CD4-positive, alpha-beta T cell treated with Interleukin-17A for 4 hours (primary cell): ENCODE measurements around the gene FALEC.

Source experiments
- DNase-seq: peaks from one replicate; pipeline ENCODE4 v3.0.0-alpha.2; 2020; ENCODE audit warnings: mixed read lengths

The FALEC gene

DNA sequence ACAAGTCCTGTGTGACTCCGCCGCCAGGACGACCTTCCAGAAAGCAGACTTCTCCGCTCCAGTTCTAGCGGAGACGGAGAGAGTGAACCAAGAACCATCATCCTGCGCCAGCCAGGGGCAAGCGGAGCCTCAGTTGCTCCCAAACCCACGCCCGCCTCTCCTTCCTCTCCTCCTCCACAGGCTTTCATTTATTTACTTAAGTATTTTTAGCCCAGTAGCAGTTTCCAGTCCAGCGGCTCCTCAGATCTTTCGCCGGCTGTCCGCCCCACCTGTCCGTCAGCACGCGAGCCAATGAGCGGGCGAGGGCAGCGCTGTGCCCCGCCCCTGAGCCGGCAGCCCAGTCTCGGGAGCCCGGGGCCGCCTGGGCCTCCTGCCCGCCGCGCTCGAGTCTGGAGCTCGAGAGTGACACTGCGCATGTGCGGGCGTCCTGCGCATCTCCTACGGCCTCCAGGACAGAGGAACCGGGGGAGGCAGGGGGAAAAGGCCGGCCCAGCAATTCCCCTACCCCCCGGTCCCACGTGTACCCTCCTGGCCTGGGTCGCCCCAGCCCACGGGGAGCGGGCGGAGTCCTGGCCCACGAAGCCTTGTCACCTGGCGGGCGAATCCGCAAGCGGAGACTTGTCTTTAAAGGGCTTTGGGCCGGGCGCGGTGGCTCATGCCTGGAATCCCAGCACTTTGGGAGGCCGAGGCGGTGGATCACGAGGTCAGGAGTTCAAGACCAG, at the start of gene FALEC:
FALEC (plus strand) TSS at position 425 of the 722 bp plus-strand sequence.
- peak; percentile 93 for DNase-seq

DNA sequence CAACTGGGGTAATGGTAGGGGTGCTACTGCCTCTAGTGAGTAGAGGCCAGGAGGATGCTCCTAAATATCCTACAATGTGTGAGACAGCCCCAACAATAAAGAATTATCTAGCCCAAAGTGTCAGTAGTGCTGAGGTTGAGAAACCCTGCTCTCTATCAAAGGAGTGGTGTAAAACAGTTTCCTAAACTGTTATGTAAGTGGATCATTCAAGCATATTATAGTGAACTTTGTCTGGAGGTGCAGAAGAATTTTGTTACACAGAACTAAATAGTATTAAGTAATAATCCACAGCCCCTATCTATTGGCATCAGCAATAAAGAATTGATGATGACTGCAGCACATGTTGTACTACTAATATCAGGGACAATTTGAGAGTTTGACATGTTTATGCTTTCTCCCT, 48.6 kb upstream of the FALEC start:
- DNase-seq, result no peak

DNA sequence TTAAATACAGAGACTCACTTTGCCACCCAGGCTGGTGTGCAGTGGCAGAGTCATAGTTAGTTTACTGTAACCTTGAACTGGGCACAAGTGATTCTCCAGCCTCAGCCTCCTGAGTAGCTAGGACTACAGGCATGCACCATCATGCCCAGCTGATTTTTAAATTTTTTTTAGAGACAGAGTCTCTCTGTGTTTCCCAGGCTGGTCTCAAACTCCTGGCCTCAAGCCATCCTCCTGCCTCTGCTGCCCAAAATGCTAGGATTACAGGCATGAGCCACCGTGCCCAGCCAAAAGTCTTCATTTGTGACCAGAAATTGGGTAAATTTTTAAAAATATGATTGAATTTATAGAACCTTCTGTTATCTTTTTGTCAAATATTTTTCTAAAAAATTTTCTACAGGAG, 46.3 kb upstream of the FALEC start:
- DNase-seq, result no peak

DNA sequence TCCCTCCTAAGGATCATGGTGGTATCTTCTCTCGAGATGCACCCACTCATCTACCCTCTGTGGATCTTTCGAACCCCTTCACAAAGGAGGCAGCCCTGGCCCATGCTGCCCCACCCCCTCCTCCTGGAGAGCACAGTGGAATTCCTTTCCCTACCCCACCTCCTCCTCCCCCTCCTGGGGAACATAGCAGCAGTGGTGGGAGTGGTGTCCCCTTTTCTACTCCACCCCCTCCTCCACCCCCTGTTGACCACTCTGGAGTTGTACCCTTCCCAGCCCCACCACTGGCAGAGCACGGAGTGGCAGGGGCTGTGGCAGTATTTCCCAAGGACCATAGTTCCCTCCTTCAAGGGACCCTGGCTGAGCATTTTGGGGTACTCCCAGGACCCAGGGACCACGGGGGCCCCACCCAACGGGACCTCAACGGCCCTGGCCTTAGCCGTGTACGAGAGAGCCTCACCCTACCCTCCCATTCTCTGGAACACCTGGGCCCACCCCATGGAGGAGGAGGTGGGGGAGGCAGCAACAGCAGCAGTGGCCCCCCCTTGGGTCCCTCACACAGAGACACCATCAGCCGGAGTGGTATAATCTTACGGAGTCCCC, 42.9 kb upstream of the FALEC start:
- DNase-seq, result no peak

DNA sequence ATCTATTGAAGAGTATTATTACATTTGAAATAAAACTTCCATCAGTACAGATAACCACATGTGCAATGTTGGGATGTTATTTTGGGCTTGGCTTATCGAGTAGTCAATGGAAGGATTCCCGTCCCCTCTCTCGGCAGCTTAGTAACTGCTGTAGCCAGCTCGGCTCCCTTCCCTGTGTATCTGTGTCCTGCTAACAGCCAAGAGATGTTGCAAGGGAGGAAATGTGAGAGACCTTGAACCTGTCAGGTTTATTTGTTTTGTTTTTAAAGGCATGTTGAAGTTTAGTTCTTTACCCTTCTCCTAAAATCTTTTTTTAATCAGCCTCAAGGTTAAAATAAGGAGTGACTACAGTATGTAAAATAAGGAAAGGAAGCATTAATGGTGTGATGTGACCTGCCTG, 41.9 kb upstream of the FALEC start:
- DNase-seq, result no peak

DNA sequence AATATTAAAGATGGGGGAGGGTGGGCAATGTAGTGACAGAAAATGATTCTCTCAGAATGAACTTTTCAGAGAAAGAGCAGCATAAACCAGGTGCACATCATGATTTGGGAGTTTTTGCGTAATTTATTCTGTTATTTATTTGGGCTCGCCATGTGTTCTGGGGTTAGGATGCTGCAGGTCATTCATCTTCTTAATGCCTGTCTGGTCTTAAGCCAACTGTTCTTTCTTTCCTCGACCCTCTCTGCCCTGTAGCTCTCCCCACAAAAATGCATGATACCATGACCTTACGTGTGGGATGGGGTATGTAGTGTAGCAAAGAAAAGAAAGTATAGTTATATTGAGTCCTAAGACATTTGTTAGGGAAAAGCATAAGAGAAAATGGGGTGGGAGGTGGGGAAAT, 40.7 kb upstream of the FALEC start:
- DNase-seq, result no peak

DNA sequence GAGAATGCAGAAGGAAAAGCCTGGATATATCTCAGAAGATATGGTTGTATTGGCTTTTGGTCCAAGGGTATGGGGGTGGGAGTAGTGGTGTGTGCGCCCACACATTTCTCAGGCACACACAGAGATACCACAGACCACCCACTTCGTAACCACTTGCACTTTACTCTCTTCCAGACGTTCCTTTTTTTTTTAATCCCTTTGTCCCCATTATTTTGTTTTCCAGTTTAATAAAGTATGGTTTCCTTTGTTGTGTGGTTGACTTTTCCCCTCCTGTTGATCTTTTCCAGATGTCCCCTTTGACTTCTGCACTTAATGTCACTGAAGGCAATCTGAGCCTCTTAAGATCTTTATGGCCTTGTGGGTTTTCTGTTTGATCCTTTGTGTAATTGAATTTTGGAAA, 38.8 kb upstream of the FALEC start:
- no peak for DNase-seq

DNA sequence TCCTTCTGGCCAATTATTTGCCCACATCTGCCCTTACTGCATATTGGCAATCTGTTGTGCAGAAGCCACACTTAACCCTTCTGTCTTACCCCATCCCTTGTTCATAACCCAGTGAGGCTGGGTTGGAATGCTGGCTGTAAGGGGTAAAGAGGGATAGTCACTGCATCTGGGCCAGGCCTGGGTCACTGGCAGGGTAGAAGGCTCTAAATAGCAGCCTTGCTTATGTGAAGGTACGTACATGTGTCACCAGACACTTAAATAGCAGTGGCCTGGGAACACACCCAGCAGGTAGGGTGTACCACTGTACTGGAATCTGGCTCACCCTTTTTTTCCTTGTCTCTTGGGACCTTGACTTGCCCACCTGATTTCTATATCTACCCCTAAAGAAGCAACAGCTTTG, 38.2 kb upstream of the FALEC start:
- no peak for DNase-seq

DNA sequence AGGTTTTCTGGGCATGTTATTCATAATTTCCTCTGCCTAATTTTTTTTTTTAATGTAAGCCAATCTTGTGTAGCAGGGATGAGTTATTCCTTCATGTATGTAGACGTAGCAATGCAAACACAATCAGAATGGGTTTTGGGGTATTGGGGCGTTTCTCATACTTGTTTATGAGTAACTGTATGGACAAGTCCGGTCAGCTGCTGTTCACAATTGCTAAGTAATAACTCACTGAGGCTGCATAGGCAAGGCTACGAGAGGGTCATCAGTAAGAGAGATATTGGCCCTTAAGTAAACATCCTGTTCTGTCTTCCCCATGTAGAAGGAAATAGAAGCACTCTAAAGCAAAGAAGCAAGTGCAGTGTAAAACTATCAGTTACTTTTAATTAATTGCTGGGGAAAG, 37.8 kb upstream of the FALEC start:
- DNase-seq, result no peak

DNA sequence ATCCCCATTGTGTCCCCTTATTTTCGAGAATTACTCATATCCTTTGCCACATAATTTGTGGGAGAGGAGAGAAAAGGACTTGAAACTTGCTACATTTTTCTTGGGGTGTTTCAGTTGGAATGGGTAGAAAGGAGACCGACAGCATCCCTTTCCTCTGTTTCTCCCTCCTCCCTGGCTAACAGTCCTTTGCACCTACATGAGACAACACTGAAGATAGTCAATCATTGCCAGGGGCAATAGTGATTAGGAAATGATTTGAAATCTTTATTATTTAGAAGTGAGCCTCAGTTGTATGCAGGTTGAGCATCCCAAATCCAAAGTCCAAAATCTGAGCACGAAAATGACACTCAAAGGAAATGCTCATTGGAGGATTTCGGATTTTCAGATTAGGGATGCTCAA, 36.2 kb upstream of the FALEC start:
- no peak for DNase-seq

DNA sequence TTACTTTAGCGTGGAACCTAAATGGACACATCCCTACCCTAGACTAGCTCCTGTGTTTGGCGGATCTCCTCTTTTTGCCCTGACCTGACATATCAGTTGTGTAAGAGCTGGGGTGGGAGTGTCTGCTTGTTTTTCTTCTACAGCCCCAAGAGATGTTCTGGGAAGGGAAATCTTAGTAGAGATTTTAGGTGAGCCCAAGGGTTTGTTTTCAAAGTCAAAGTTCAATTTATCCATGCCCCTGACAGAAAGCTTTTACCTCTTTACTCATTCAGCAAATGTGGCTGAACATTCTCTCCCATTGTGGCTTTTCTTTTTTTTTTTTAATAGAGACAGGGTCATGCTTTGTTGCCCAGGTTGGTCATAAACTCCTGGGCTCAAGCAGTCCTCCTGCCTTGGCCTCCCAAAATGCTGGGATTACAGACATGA, 35.6 kb upstream of the FALEC start:
- DNase-seq, result no peak

DNA sequence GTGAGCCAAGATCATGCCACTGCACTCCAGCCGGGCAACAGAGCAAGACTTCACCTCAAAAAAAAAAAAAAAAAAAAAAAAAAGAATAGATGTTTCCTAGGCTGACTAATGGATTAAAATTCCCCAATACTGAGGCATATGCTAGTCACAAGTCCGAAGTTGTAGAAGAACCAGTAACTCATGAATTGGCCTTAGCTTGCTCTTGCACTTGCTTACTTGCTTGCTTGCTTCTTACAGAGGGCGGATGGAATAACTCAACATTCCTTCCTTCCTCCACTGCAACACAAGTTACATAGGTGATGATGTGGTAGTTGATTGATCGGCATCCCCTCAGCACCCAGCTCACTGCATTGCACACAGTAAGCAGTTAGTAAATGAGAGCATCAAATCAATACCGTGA, 31.1 kb upstream of the FALEC start:
- no peak for DNase-seq

DNA sequence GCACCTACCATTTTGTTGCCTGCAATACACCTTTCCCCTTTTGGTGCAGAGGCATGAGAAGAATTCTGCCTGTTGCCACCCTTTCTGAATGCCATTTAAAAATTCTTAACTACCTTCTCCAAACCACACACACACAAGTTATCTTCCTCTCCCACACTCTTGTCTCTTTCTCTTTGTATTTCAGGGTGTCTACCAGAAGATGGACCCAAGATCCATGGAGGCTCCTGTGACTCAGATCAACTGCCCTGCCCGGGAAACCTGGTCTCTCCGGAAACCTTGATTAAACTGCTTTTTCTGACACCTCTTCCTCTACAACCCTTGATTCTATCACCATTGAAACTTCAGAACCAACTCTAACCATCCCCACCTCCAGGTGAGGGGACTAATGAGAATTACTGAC, 30.7 kb upstream of the FALEC start:
- DNase-seq, result no peak

DNA sequence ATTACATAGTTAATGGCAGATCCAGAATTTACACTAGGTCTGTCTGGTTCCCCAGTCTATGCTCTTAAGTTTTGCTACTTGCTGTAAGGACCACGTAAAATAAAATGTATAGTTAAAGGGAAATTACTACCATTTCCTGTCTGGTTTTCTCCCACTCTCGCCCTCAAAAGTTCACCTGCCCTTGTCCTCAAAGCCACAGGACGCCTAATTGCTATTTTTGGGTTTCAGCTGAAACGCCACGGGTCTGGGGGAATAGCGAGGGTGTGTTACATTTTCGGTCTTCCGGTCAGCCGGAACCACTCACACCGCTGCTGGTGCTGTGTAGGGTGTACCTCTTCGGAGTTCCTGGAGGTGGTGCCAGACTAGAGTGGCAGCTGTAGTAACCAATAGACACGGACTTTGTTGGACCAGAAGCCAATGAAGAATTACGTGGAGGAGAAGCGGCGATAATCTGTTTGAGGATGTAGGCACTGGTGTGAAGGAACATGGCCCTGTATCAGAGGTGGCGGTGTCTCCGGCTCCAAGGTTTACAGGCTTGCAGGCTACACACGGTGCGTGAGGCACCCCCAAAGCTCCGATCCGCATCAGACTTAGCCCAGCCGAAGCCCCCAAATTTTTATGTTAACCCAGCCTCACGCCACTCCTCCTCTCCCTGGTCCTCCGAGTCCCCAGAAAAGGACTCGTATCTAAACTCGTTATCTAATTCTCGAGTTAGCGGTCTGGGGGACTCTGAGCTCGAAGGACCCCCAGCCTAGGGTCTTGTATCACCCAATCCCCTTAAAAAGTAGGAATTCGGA, 28.4 kb upstream of the FALEC start, which contains the start of gene TARS2:
TARS2 (plus strand) TSS at position 454 of the 797 bp plus-strand sequence; CDS start at position 486, 32 bp downstream.
- DNase-seq, result peak; percentile 92

DNA sequence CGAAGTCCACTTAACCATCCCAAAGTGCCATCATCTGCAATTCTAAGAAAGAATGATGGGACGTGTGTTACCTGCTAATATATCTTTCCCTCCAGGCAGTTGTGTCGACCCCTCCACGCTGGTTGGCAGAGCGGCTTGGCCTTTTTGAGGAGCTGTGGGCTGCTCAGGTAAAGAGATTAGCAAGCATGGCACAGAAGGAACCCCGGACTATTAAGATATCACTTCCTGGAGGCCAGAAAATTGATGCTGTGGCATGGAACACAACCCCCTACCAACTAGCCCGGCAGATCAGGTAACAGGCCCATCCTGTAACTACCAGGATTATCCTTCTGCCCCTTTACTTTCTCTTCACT, 27.8 kb upstream of the FALEC start:
- peak; percentile 20 for DNase-seq

DNA sequence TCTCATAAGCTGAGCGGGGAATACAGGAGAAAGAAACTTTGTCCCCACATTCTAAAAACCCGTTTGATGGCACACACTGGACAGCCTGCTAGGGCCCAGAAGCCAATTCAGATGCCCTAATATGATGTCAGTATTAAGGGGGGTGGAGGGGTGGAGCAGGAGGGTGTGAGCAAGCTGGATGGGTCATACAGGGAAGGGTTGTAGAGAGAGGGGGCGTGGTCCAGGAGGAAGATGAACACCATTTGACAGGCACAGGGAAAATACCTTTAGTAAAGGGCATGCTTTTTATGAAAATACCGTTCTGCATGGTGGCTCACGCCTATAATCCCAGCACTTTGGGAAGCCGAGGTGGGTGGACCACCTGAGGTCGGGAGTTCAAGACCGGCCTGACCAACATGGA, 22.4 kb upstream of the FALEC start:
- no peak for DNase-seq

DNA sequence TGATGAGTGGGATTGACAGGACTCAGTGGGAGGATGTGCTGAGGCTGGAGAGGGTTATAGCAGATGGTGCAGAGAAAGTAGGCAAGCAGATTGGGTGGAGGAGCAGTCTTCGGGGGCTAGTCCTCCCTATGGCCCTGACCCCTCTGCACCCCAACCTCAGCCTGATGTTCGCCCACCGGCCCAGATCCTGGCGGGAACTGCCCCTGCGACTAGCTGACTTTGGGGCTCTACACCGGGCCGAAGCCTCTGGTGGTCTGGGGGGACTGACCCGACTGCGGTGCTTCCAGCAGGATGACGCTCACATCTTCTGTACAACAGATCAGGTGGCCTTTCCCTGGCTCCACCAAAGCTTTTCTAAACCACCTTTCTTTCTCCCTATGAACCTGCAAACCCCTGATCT, 17.2 kb upstream of the FALEC start:
- DNase-seq, result no peak

DNA sequence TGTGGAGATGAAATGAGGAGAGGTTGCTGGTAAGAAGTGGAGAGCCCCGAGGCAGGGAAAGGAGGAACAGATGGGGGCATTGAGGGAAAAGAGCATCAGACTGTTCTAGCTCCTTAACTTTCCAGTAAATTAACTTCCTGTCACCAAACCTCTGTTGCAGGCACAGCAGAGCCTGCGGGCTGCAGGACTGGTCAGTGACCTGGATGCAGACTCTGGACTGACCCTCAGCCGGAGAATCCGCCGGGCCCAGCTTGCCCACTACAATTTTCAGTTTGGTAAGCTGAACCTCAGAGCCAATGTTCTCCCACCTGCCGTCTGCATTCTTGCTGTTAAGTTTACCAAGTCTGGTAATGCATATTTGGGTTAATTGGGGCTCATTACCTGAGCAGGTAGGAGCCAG, 10.1 kb upstream of the FALEC start:
- DNase-seq, result no peak

DNA sequence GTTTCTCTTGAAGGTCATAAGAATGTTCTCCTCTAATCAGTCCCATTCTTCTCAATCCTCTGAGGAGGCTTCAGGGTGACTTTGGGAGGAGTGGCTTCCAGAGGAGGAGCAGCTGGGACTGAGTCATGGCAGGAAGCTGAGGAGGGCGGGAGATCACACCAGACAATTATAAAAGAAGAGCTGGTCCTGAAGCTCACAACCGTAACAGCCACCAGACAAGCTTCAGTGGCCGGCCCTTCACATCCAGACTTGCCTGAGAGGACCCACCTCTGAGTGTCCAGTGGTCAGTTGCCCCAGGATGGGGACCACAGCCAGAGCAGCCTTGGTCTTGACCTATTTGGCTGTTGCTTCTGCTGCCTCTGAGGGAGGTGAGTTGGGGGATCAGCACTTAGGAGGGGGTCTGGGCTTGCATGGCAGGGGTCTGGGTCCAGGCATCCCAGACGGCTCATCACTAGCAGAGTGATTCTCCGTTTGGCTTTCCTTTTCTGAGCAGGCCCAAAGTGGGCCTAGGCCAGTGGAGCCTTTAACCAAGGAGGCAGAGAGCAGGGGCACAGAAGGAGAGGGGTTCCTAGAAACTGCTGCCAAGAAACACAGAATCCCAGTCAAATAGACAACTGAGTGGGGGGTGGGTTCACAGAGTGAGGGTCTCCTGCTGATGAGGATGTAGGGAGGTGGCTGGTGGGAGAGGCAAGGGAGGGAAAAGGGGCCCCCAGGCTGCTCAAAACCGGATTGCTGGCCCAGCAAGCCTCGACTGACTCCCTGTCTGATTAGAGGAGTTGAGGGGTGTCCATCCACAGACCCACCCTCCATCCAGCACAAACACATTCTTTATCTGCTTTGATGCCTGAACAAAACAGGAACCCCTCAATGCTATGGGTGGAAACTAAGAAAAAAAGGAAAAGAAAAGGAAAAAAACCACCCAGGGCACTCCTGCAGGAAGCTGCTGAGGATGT, 7.4 kb upstream of the FALEC start, which contains the start of gene ECM1:
ECM1 (plus strand) TSS at position 198 of the 953 bp plus-strand sequence; CDS start at position 299, 101 bp downstream.
- peak; percentile 11 for DNase-seq

DNA sequence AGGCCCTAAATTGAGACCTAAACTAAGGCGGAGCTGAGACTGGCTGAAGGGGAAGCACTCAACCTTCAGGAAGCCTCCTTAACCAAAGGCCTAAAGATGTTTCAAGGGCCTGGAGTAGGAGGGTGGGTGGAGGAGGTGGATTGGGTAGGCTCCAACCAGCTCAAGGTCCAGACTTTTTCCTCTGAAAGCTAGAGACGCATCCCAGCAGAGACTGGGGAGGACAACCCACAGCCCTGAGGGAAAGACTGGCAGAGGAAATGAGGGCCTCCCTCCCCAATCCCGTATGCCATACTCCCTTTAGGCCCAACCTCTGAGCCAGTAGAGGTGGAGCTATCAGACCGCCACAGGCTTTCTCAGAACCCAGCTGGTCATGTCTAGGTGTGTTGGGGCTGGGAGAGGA, 6.6 kb upstream of the FALEC start:
- DNase-seq, result no peak

DNA sequence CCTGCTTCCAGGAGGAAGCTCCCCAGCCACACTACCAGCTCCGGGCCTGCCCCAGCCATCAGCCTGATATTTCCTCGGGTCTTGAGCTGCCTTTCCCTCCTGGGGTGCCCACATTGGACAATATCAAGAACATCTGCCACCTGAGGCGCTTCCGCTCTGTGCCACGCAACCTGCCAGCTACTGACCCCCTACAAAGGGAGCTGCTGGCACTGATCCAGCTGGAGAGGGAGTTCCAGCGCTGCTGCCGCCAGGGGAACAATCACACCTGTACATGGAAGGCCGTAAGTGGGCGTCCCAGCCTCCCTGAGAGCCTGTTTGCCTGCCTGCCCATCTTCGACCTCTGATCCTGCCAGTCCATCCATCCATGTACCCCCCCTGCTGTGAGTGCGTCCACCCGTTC, 4.0 kb upstream of the FALEC start:
- DNase-seq, result no peak

DNA sequence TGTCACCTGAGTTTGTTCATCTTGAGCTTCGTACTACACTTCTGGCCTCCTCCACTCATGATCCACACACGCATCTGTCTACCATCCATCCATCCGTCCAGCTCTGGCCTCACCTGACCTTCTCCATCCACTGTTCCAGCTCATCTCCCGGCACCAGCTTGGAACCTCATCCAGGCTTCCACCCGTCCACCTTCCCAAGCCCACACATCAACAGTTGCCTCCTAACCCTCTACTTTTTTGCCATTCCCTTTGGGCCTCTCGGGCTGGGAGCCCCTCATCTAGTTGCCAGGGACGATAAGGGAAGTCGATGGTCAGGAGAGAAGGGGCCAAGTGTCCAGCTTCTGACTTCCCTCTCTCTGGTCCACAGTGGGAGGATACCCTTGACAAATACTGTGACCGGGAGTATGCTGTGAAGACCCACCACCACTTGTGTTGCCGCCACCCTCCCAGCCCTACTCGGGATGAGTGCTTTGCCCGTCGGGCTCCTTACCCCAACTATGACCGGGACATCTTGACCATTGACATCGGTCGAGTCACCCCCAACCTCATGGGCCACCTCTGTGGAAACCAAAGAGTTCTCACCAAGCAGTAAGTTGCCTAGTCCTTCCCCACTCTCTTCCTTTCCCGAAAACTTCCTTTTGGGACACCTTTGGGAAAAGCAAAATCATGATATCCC, 3.4 kb upstream of the FALEC start:
- no peak for DNase-seq
